Liver (tissue), 9 donors: ENCODE measurements around the gene RAI14. TPM values are rescaled to one million over a fixed set of nuclear protein-coding genes. Genes with fewer than 3 reads are reported as not detected.

Source experiments
- DNase-seq: peaks from one replicate; pipeline ENCODE4 v3.0.0-alpha.2; 2017; ENCODE audit warnings: low spot score
- H3K27ac ChIP-seq, 2 donors: one replicate each; pipeline ENCODE4 v1.7.0; 2013; ENCODE audit warnings: inconsistent platforms in 2 of 2, low read length in 2 of 2, control low read depth in 1 of 2, low read depth in 1 of 2, mild to moderate bottlenecking in 1 of 2
- H3K27me3 ChIP-seq, 4 donors: one replicate each; pipeline versions ENCODE4 v1.6.1 to v1.7.0; 2013; ENCODE audit warnings: low read length in 3 of 4, inconsistent platforms in 1 of 4, mild to moderate bottlenecking in 1 of 4, moderate library complexity in 1 of 4; ENCODE audit not compliant: control insufficient read depth in 4 of 4, insufficient read depth in 4 of 4
- H3K36me3 ChIP-seq, 4 donors: one replicate each; pipeline versions ENCODE4 v1.6.1 to v1.7.0; 2013; ENCODE audit warnings: low read length in 3 of 4, mild to moderate bottlenecking in 3 of 4, low read depth in 1 of 4, moderate library complexity in 1 of 4; ENCODE audit not compliant: control insufficient read depth in 4 of 4, insufficient read depth in 3 of 4
- H3K4me1 ChIP-seq, 4 donors: one replicate each; pipeline versions ENCODE4 v1.6.1 to v1.7.0; 2013; ENCODE audit warnings: low read length in 3 of 4, mild to moderate bottlenecking in 3 of 4, moderate library complexity in 1 of 4; ENCODE audit not compliant: control insufficient read depth in 4 of 4, insufficient read depth in 4 of 4
- H3K4me3 ChIP-seq, 3 donors: one replicate each; pipeline versions ENCODE4 v1.6.1 to v1.7.0; 2013; ENCODE audit warnings: low read length in 3 of 3, control low read depth in 1 of 3, low read depth in 1 of 3, mild to moderate bottlenecking in 1 of 3
- H3K9ac ChIP-seq, 2 donors: one replicate each; pipeline ENCODE4 v1.7.0; 2013; ENCODE audit warnings: low read length in 2 of 2, mild to moderate bottlenecking in 2 of 2, moderate library complexity in 2 of 2, control low read depth in 1 of 2, low read depth in 1 of 2
- H3K9me3 ChIP-seq, 4 donors: one replicate each; pipeline versions ENCODE4 v1.6.1 to v1.7.0; 2013; ENCODE audit warnings: low read length in 3 of 4; ENCODE audit not compliant: control insufficient read depth in 4 of 4
- EGR1 ChIP-seq, 2 donors: IDR thresholded peaks; 2 replicates each; pipeline ENCODE4 v1.6.1; 2016 to 2018; ENCODE audit warnings: antibody characterized with exemption in 2 of 2, low read depth in 2 of 2
- FOXA1 ChIP-seq: IDR thresholded peaks from 2 replicates; pipeline ENCODE4 v1.6.1; 2016; ENCODE audit warnings: antibody characterized with exemption
- FOXA2 ChIP-seq: IDR thresholded peaks from 2 replicates; pipeline ENCODE4 v1.6.1; 2016; ENCODE audit warnings: antibody characterized with exemption
- GABPA ChIP-seq, 2 donors: IDR thresholded peaks in 1 of 2; conservative IDR thresholded peaks in 1 of 2; 2 replicates each; pipeline ENCODE4 v1.6.1; 2016; ENCODE audit warnings: antibody characterized with exemption in 2 of 2, mild to moderate bottlenecking in 1 of 2, moderate library complexity in 1 of 2
- HNF4A ChIP-seq, 2 donors: conservative IDR thresholded peaks; 2 replicates each; pipeline ENCODE4 v1.6.1; 2016; ENCODE audit warnings: antibody characterized with exemption in 2 of 2, mild to moderate bottlenecking in 2 of 2
- HNF4G ChIP-seq: IDR thresholded peaks from 2 replicates; pipeline ENCODE4 v1.6.1; 2016; ENCODE audit warnings: antibody characterized with exemption
- JUND ChIP-seq, 2 donors: IDR thresholded peaks; 2 replicates each; pipeline ENCODE4 v1.6.1; 2016; ENCODE audit warnings: antibody characterized with exemption in 2 of 2
- NR2F2 ChIP-seq: IDR thresholded peaks from 2 replicates; pipeline ENCODE4 v1.6.1; 2016; ENCODE audit warnings: antibody characterized with exemption
- RAD21 ChIP-seq, 2 donors: IDR thresholded peaks; 2 replicates each; pipeline ENCODE4 v1.6.1; 2016; ENCODE audit warnings: antibody characterized with exemption in 2 of 2, mild to moderate bottlenecking in 2 of 2
- RXRA ChIP-seq, 2 donors: IDR thresholded peaks; 2 replicates each; pipeline ENCODE4 v1.6.1; 2017 to 2018; ENCODE audit warnings: antibody characterized with exemption in 2 of 2, mild to moderate bottlenecking in 1 of 2
- SP1 ChIP-seq: IDR thresholded peaks from 2 replicates; pipeline ENCODE4 v1.6.1; 2018; ENCODE audit warnings: antibody characterized with exemption, mild to moderate bottlenecking
- TAF1 ChIP-seq: conservative IDR thresholded peaks from 2 replicates; pipeline ENCODE4 v1.6.1; 2016; ENCODE audit warnings: antibody characterized with exemption, mild to moderate bottlenecking
- YY1 ChIP-seq: IDR thresholded peaks from 2 replicates; pipeline ENCODE4 v1.6.1; 2016; ENCODE audit warnings: antibody characterized with exemption, mild to moderate bottlenecking
- WGBS: extraction: QIAGEN DNeasy Blood & Tissue Kit; methylation state at CpG from one replicate; pipeline ENCODE4 v1.1.7; 2013; 5-methylcytosine and 5-hydroxymethylcytosine counted together
- polyA plus RNA-seq, 2 donors: library from polyadenylated mRNA; stranded (reverse) in 1 of 2; unstranded in 1 of 2; fragments of 200-250 nt in 1 of 2; fragments of >200 nt in 1 of 2; fragmentation: Nextera tagmentation in 1 of 2; extraction: Ambion mirVana in 1 of 2; gene quantifications; one replicate each; pipeline versions ENCODE4 v1.2.1 to v1.2.3, GENCODE V29; 2013 to 2015
- total RNA-seq, 2 donors: library from RNA; depleted of rRNA; stranded (reverse); fragments of >200 nt; gene quantifications; one replicate each; pipeline ENCODE4 v1.2.3, GENCODE V29; 2014
- TF ChIP-seq, protein P1 (sequence below): IDR thresholded peaks from 2 replicates; pipeline ENCODE4 v1.6.1; 2016; ENCODE audit warnings: antibody characterized with exemption
- TF ChIP-seq, protein P2 (sequence below): IDR thresholded peaks from 2 replicates; pipeline ENCODE4 v1.6.1; 2016; ENCODE audit warnings: antibody characterized with exemption
- TF ChIP-seq, protein P3 (sequence below): IDR thresholded peaks from 2 replicates; pipeline ENCODE4 v1.6.1; 2016; ENCODE audit warnings: antibody characterized with exemption, mild to moderate bottlenecking
- TF ChIP-seq, protein P4 (sequence below): fragments of 150-350 bp; IDR thresholded peaks from 2 replicates; pipeline ENCODE4 v1.5.1; 2017; ENCODE audit warnings: improper control_type of control experiment, low read depth, low read length; ENCODE audit not compliant: missing input control
- TF ChIP-seq, protein P5 (sequence below): IDR thresholded peaks from 2 replicates; pipeline ENCODE4 v1.6.1; 2016; ENCODE audit warnings: antibody characterized with exemption
- donor health status: healthy.
- donor health status: healthy.
- donor health status: healthy.
- donor health status: healthy.
- donor health status: healthy.

Gene RAI14
- total and polyA plus RNA-seq, 4 donors, result 7.8 to 21.4 (median 11.4) TPM

DNA sequence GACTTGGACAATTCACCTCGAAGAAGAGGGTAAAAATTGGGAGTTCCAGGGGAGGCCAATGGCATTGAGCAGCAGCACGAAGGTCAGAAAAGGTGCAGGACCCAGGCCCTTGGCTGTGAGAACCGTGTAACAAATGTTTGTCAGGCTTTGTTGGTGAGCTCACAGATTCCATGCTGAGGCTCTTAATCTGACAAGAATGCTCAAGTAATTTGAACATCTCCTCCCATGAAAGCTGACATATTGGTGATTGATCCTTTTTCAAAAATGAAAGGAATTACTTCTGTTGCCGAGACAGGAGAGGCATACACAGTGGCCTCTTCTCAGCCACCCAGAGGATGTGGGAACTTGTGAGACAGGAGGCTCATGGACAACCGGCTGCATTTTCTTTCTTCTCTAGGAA is 11.6 kb downstream of the RAI14 start:
- Histone ChIP-seq H3K27ac (no peak overlapping the region), H3K4me1 (peaks cover 0 to 14% (median 9%) of the 10 kb centered on the region in 4 donors), H3K27me3 (no peaks in the 10 kb centered on the region), H3K9me3 (no peaks in the 10 kb centered on the region), H3K9ac (no peak overlapping the region), H3K4me3 (no peak overlapping the region), H3K36me3 (no peaks in the 10 kb centered on the region)
- DNase-seq, result no peak
- no peak for TF ChIP-seq TAF1
- TF ChIP-seq GABPA (IDR thresholded peaks at IDR 0.05 in 1 of 2, conservative IDR thresholded peaks at IDR 0.05 in 1 of 2), result no peak
- TF ChIP-seq JUND (IDR thresholded peaks at IDR 0.05), result no peak
- TF ChIP-seq, protein P1, sequence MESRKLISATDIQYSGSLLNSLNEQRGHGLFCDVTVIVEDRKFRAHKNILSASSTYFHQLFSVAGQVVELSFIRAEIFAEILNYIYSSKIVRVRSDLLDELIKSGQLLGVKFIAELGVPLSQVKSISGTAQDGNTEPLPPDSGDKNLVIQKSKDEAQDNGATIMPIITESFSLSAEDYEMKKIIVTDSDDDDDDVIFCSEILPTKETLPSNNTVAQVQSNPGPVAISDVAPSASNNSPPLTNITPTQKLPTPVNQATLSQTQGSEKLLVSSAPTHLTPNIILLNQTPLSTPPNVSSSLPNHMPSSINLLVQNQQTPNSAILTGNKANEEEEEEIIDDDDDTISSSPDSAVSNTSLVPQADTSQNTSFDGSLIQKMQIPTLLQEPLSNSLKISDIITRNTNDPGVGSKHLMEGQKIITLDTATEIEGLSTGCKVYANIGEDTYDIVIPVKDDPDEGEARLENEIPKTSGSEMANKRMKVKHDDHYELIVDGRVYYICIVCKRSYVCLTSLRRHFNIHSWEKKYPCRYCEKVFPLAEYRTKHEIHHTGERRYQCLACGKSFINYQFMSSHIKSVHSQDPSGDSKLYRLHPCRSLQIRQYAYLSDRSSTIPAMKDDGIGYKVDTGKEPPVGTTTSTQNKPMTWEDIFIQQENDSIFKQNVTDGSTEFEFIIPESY, result no peak
- no peak for TF ChIP-seq SP1
- TF ChIP-seq RAD21 (IDR thresholded peaks at IDR 0.05), result no peak
- no peak for TF ChIP-seq FOXA2
- no peak for TF ChIP-seq NR2F2
- TF ChIP-seq YY1, result no peak
- no peak for TF ChIP-seq HNF4A (conservative IDR thresholded peaks at IDR 0.05)
- no peak for TF ChIP-seq RXRA (IDR thresholded peaks at IDR 0.05)
- TF ChIP-seq FOXA1, result no peak
- TF ChIP-seq, protein P2, sequence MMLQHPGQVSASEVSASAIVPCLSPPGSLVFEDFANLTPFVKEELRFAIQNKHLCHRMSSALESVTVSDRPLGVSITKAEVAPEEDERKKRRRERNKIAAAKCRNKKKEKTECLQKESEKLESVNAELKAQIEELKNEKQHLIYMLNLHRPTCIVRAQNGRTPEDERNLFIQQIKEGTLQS, result no peak
- 92% methylated on average over 5 of the region's 5 CpGs for WGBS

DNA sequence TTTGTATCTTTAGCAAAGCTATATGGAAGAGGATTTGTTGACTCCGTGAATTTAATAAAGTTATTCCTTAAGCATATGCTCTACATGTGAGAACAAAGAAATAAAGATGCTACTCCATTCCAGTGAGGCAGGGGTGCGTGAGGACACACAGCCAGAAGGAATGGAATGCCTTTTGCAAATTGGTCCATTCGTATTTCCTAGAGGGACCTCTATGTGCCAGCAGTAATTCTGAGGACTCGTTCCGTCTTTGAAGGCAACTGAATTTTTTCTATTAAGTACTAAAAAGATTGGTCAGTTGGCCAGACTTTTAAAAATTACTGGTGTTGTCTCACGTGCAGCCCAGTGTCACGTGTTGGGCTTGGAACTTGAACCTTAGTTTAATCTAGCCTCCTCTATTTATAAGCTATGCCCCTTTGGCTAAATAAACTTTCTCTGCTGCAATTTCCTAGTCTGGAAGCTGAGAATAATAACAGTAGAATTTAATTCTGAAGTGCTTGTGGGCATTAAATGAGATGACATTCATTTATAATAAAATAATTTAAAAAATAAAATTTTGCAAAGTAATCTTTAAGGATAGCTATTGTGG is 13.9 kb downstream of the RAI14 start:
- 45% methylated on average over 7 of the region's 7 CpGs for WGBS
- H3K4me3 ChIP-seq, result no peak overlapping the region
- no peaks in the 10 kb centered on the region for H3K27me3 ChIP-seq
- H3K27ac ChIP-seq, result no peak overlapping the region
- no peaks in the 10 kb centered on the region for H3K36me3 ChIP-seq
- no peak for DNase-seq
- H3K9ac ChIP-seq, result no peak overlapping the region
- TF ChIP-seq, protein P1, result no peak
- TF ChIP-seq RXRA (IDR thresholded peaks at IDR 0.05), result peak in 1 of 2 donors; percentile 68
- TF ChIP-seq TAF1, result no peak
- TF ChIP-seq HNF4G, result no peak
- peak in 1 of 2 donors; percentile 18 for TF ChIP-seq GABPA (IDR thresholded peaks at IDR 0.05 in 1 of 2, conservative IDR thresholded peaks at IDR 0.05 in 1 of 2)
- peak; percentile 28 to 33 for TF ChIP-seq RAD21 (IDR thresholded peaks at IDR 0.05)
- TF ChIP-seq, protein P3, sequence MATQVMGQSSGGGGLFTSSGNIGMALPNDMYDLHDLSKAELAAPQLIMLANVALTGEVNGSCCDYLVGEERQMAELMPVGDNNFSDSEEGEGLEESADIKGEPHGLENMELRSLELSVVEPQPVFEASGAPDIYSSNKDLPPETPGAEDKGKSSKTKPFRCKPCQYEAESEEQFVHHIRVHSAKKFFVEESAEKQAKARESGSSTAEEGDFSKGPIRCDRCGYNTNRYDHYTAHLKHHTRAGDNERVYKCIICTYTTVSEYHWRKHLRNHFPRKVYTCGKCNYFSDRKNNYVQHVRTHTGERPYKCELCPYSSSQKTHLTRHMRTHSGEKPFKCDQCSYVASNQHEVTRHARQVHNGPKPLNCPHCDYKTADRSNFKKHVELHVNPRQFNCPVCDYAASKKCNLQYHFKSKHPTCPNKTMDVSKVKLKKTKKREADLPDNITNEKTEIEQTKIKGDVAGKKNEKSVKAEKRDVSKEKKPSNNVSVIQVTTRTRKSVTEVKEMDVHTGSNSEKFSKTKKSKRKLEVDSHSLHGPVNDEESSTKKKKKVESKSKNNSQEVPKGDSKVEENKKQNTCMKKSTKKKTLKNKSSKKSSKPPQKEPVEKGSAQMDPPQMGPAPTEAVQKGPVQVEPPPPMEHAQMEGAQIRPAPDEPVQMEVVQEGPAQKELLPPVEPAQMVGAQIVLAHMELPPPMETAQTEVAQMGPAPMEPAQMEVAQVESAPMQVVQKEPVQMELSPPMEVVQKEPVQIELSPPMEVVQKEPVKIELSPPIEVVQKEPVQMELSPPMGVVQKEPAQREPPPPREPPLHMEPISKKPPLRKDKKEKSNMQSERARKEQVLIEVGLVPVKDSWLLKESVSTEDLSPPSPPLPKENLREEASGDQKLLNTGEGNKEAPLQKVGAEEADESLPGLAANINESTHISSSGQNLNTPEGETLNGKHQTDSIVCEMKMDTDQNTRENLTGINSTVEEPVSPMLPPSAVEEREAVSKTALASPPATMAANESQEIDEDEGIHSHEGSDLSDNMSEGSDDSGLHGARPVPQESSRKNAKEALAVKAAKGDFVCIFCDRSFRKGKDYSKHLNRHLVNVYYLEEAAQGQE, result no peak
- peak; percentile 78 to 90 for TF ChIP-seq HNF4A (conservative IDR thresholded peaks at IDR 0.05)
- TF ChIP-seq FOXA1, result no peak
- no peak for TF ChIP-seq FOXA2
- TF ChIP-seq YY1, result peak; percentile 41
- TF ChIP-seq, protein P2, result no peak
- TF ChIP-seq, protein P4, sequence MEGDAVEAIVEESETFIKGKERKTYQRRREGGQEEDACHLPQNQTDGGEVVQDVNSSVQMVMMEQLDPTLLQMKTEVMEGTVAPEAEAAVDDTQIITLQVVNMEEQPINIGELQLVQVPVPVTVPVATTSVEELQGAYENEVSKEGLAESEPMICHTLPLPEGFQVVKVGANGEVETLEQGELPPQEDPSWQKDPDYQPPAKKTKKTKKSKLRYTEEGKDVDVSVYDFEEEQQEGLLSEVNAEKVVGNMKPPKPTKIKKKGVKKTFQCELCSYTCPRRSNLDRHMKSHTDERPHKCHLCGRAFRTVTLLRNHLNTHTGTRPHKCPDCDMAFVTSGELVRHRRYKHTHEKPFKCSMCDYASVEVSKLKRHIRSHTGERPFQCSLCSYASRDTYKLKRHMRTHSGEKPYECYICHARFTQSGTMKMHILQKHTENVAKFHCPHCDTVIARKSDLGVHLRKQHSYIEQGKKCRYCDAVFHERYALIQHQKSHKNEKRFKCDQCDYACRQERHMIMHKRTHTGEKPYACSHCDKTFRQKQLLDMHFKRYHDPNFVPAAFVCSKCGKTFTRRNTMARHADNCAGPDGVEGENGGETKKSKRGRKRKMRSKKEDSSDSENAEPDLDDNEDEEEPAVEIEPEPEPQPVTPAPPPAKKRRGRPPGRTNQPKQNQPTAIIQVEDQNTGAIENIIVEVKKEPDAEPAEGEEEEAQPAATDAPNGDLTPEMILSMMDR, result no peak
- TF ChIP-seq NR2F2, result no peak
- TF ChIP-seq SP1, result peak; percentile 24
- no peak for TF ChIP-seq EGR1 (IDR thresholded peaks at IDR 0.05; ENCODE audit: low read depth in 2 of 2)
- TF ChIP-seq, protein P5, sequence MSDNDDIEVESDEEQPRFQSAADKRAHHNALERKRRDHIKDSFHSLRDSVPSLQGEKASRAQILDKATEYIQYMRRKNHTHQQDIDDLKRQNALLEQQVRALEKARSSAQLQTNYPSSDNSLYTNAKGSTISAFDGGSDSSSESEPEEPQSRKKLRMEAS, result peak; percentile 67
- TF ChIP-seq JUND (IDR thresholded peaks at IDR 0.05), result peak in 1 of 2 donors; percentile 48
- H3K4me1 ChIP-seq, result peaks cover 0 to 20% (median 13%) of the 10 kb centered on the region in 4 donors
- no peaks in the 10 kb centered on the region for H3K9me3 ChIP-seq
